ENCODE data around the gene BCL11A. TPM values are rescaled to one million over a fixed set of nuclear protein-coding genes. Genes with fewer than 3 reads are reported as not detected.

BCL11A gene
- 0.65 and 1.4 TPM in 2 replicates for total RNA-seq

GRCh38 chr2:60553495-60554073, at the start of gene BCL11A:
BCL11A (minus strand) TSS chr2:60553654; CDS start chr2:60553270, 384 bp downstream.

Other genes starting within 250 kb of the BCL11A start
- gene PAPOLG, start 202.6 kb upstream of the BCL11A start, total RNA-seq, result 13.0 and 19.2 TPM in 2 replicates